MM.1S (cell line): Measurements from ENCODE around the gene SLC10A1.

Experiments used
- EZH2 ChIP-seq: fragments of 300-600 bp; sonication (generic); optimal IDR thresholded peaks from 2 replicates; pipeline ENCODE3; 2017; ENCODE audit warnings: low read depth, mild to moderate bottlenecking, antibody characterized with exemption, low read length, mixed read lengths
- EZH2phosphoT487 ChIP-seq: fragments of 300-600 bp; sonication (generic); IDR thresholded peaks from 2 replicates; pipeline ENCODE4 v1.6.1; 2018; ENCODE audit warnings: antibody characterized with exemption, low read length
- TF ChIP-seq, protein P1 (sequence below): fragments of 300-600 bp; sonication (generic); IDR thresholded peaks from 2 replicates; pipeline ENCODE4 v1.5.1; 2016; ENCODE audit warnings: antibody characterized with exemption, low read length, mixed read lengths

DNA sequence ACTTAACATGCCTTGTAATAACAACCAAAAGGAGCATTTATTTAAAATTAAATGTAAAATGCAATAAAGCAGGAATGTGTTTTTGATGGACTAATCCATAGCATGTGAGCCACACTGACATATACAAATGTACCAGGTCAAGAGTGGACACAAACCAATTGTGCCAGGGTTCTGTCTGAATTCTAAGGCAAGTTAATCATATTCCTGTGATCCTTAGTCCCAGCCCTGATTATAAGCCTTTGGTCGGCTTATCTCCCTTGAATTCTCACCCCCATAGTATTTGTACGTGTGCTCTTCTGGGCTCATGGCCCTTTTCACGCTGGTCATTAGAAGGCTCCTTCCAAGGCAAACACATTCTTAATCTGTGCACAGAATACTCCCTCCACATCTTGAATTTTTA lies 40.7 kb downstream of the SLC10A1 start:
- TF ChIP-seq, protein P1, sequence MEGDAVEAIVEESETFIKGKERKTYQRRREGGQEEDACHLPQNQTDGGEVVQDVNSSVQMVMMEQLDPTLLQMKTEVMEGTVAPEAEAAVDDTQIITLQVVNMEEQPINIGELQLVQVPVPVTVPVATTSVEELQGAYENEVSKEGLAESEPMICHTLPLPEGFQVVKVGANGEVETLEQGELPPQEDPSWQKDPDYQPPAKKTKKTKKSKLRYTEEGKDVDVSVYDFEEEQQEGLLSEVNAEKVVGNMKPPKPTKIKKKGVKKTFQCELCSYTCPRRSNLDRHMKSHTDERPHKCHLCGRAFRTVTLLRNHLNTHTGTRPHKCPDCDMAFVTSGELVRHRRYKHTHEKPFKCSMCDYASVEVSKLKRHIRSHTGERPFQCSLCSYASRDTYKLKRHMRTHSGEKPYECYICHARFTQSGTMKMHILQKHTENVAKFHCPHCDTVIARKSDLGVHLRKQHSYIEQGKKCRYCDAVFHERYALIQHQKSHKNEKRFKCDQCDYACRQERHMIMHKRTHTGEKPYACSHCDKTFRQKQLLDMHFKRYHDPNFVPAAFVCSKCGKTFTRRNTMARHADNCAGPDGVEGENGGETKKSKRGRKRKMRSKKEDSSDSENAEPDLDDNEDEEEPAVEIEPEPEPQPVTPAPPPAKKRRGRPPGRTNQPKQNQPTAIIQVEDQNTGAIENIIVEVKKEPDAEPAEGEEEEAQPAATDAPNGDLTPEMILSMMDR, result no peak
- TF ChIP-seq EZH2, result no peak
- no peak for TF ChIP-seq EZH2phosphoT487
